Spleen (tissue), 11 donors: ENCODE data around the gene STX8. TPM values are rescaled to one million over a fixed set of nuclear protein-coding genes. Genes with fewer than 3 reads are reported as not detected.

Experiments used
- DNase-seq: peaks from one replicate; pipeline ENCODE4 v3.0.0-alpha.2; 2020
- H3K27ac ChIP-seq, 8 donors: fragments of 200-600 bp; sonication (generic) in 7 of 8; 1 replicate in 4 of 8; 2 replicates in 4 of 8; pipeline versions ENCODE4 v1.5.0 to v1.8.0; 2016 to 2021; ENCODE audit warnings: inconsistent platforms in 4 of 8, mild to moderate bottlenecking in 4 of 8, moderate library complexity in 1 of 8
- H3K27me3 ChIP-seq, 7 donors: fragments of 200-600 bp; sonication (generic) in 6 of 7; replicated peaks in 1 of 7; 1 replicate in 4 of 7; 2 replicates in 3 of 7; pipeline versions ENCODE4 v1.5.0 to v1.8.0; 2016 to 2021; ENCODE audit warnings: inconsistent platforms in 3 of 7, mild to moderate bottlenecking in 1 of 7
- H3K36me3 ChIP-seq, 6 donors: fragments of 200-600 bp; sonication (generic) in 5 of 6; 1 replicate in 4 of 6; 2 replicates in 2 of 6; pipeline versions ENCODE4 v1.5.0 to v1.8.0; 2016 to 2021; ENCODE audit warnings: inconsistent platforms in 2 of 6
- H3K4me1 ChIP-seq, 6 donors: fragments of 200-600 bp; sonication (generic) in 5 of 6; 1 replicate in 3 of 6; 2 replicates in 3 of 6; pipeline versions ENCODE4 v1.5.0 to v1.8.0; 2016 to 2021; ENCODE audit warnings: inconsistent platforms in 3 of 6
- H3K4me3 ChIP-seq, 8 donors: fragments of 200-600 bp; sonication (generic) in 7 of 8; 1 replicate in 4 of 8; 2 replicates in 4 of 8; pipeline versions ENCODE4 v1.5.0 to v1.8.0; 2016 to 2021; ENCODE audit warnings: inconsistent platforms in 4 of 8, mild to moderate bottlenecking in 4 of 8, moderate library complexity in 2 of 8
- H3K9me3 ChIP-seq, 8 donors: fragments of 200-600 bp; sonication (generic) in 7 of 8; 1 replicate in 4 of 8; 2 replicates in 4 of 8; pipeline versions ENCODE4 v1.5.0 to v1.8.0; 2016 to 2021; ENCODE audit warnings: inconsistent platforms in 4 of 8
- CTCF ChIP-seq, 11 experiments: fragments of 200-600 bp in 7 of 11; fragments of 450-650 bp in 4 of 11; sonication (generic) in 4 of 11; IDR thresholded peaks in 8 of 11; conservative IDR thresholded peaks in 3 of 11; 1 replicate in 7 of 11; 2 replicates in 4 of 11; pipeline versions ENCODE4 v1.4.0 to v1.8.0; 2016 to 2021; ENCODE audit warnings: antibody characterized with exemption in 11 of 11, inconsistent platforms in 4 of 11, mild to moderate bottlenecking in 1 of 11
- POLR2A ChIP-seq, 3 donors: fragments of 450-650 bp; IDR thresholded peaks; one replicate each; pipeline ENCODE4 v1.5.1; 2017; ENCODE audit warnings: antibody characterized with exemption in 3 of 3, mild to moderate bottlenecking in 1 of 3
- POLR2AphosphoS5 ChIP-seq, 3 donors: sonication (generic); formaldehyde crosslinking; IDR thresholded peaks; one replicate each; pipeline ENCODE4 v1.5.1; 2017; ENCODE audit warnings: antibody characterized with exemption in 3 of 3
- WGBS, 5 donors: extraction: QIAGEN DNeasy Blood & Tissue Kit in 3 of 5; methylation state at CpG; one replicate each; pipeline versions ENCODE4 v1.1.5 to v1.1.7; 2013 to 2018; 5-methylcytosine and 5-hydroxymethylcytosine counted together
- intact Hi-C: fragments of 100-400 bp; cut with DNase I; formaldehyde crosslinking; loops from one replicate; pipeline ENCODE4 v1.15.0; 2023; ENCODE audit warnings: low total_unique reads
- polyA plus RNA-seq, 3 donors: library from polyadenylated mRNA; stranded (reverse); fragments of 200-250 nt; gene quantifications; one replicate each; pipeline ENCODE4 v1.2.1, GENCODE V29; 2013
- small RNA-seq, 4 donors: library from RNA; depleted of rRNA; stranded (forward); fragments of <200 nt; gene quantifications; one replicate each; pipeline ENCODE3, GENCODE V24; 2016
- total RNA-seq, 7 donors: library from RNA; depleted of rRNA in 3 of 7; stranded (reverse); fragments of >200 nt in 3 of 7; fragmentation: NEBNext Ultra II Directional in 4 of 7; extraction: Animal tissue kit (Norgen Biotek cat#: 25700) in 4 of 7; gene quantifications; one replicate each; pipeline versions ENCODE4 v1.1.0 to v1.2.1, GENCODE V29; 2016 to 2021
- donor health status: healthy with polysubstance abuse.
- donor health status: DM: no; HTN: no; CAD: no; lungs with moderate emphysema.
- donor health status: DM: no; HTN: no; CAD: no.
- donor health status: Bipolar disorder and iron deficiency.
- donor health status: healthy.
- donor health status: DM: no; HTN: no; CAD: no.
- donor health status: DM: yes; HTN: yes; CAD: no.

The STX8 gene
- total and polyA plus RNA-seq, 10 donors: 37.3 to 59.8 (median 48.9) TPM

GRCh38 chr17:9202532-9202931 lies 373.1 kb downstream of the STX8 start:
- no peaks in the 10 kb centered on the region for H3K36me3 ChIP-seq
- H3K4me3 ChIP-seq: no peak overlapping the region
- no peak overlapping the region for H3K27ac ChIP-seq
- intact Hi-C loops: no loop called here
- TF ChIP-seq POLR2AphosphoS5 (IDR thresholded peaks at IDR 0.05) (no peak), CTCF (IDR thresholded peaks at IDR 0.05 in 8 of 11, conservative IDR thresholded peaks at IDR 0.05 in 3 of 11) (no peak), POLR2A (IDR thresholded peaks at IDR 0.05) (no peak)
- H3K9me3 ChIP-seq: peaks cover 0 to 5% (median 0%) of the 10 kb centered on the region in 8 donors
- no peak for DNase-seq
- peaks cover 0 to 29% (median 4%) of the 10 kb centered on the region in 6 donors for H3K4me1 ChIP-seq
- H3K27me3 ChIP-seq: peaks cover 0 to 13% (median 0%) of the 10 kb centered on the region in 7 donors
- 72 to 84% (median 78%) methylated on average over 5 of the region's 5 CpGs for WGBS, 5 donors

- Histone ChIP-seq H3K27ac (no peak overlapping the region), H3K36me3 (no peaks in the 10 kb centered on the region), H3K4me3 (no peak overlapping the region), H3K9me3 (peaks cover 0 to 5% (median 0%) of the 10 kb centered on the region in 8 donors), H3K27me3 (peaks cover 0 to 10% (median 0%) of the 10 kb centered on the region in 7 donors), H3K4me1 (peaks cover 0 to 29% (median 2%) of the 10 kb centered on the region in 6 donors)
- TF ChIP-seq POLR2A (IDR thresholded peaks at IDR 0.05): no peak
- no peak for TF ChIP-seq POLR2AphosphoS5 (IDR thresholded peaks at IDR 0.05)
- TF ChIP-seq CTCF (IDR thresholded peaks at IDR 0.05 in 8 of 11, conservative IDR thresholded peaks at IDR 0.05 in 3 of 11): no peak
- intact Hi-C loops: no loop called here
- WGBS, 5 donors: 58 to 75% (median 70%) methylated on average over 5 of the region's 5 CpGs
- peak; percentile 1 for DNase-seq
These were observed 374.8 kb downstream of the STX8 start for GRCh38 chr17:9200699-9201359.

Small RNA genes lying within 50 kb of the gene (small RNA-seq; reads per million reads assigned to genes)
- gene AC005695.3: 0 reads per million in 4 donors

Other genes with a start within 250 kb of the STX8 start
- not detected for gene CFAP52, start 822 bp upstream of the STX8 start, total RNA-seq
- not detected for gene CFAP52, start 822 bp upstream of the STX8 start, polyA plus RNA-seq
- gene USP43, start 69.7 kb upstream of the STX8 start, total RNA-seq: under 1 TPM; 0.14 to 0.39 (median 0.34) TPM
- under 1 TPM; 0.13 to 0.22 (median 0.17) TPM for gene USP43, start 69.7 kb upstream of the STX8 start, polyA plus RNA-seq
- not detected for gene DHRS7C, start 215.8 kb upstream of the STX8 start, total RNA-seq
- gene DHRS7C, start 215.8 kb upstream of the STX8 start, polyA plus RNA-seq: under 1 TPM in 1 of 3 donors, not detected in 2; 0.09 TPM
- not detected for gene GSG1L2, start 246.3 kb upstream of the STX8 start, total RNA-seq
- gene GSG1L2, start 246.3 kb upstream of the STX8 start, polyA plus RNA-seq: not detected